ENCODE data around the gene MRTFA. TPM values are rescaled to one million over a fixed set of nuclear protein-coding genes. Genes with fewer than 3 reads are reported as not detected.

MRTFA gene
- total and polyA plus RNA-seq, 2 of the 13 experiments (the other 11 are each of a cell fraction or from before 2014, with no cell fraction given) = 2.4 to 8.2 TPM

DNA sequence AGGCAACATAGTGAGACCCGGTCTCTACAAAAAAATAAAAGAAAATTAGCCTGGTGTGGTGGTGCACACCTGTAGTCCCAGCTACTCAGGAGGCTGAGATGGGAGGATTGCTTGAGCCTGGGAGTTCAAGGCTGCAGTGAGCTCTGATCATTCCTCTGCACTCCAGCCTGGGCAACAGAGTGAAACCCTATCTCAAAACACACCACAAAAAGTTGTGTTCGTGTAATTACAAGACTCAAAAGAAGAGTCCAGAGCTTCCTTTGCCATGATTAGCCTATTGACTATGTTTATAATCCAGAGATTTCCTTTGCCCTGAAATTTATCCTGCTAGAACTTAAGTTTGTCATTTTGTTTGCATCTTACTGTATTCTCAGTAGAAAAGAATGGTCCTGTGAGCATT, 245.1 kb downstream of the MRTFA start:
- ChIA-PET CTCF (ENCODE audit: low intra/inter-chr PET ratio, low total read pairs) (no interaction called here), POLR2A (no interaction called here)
- Histone ChIP-seq H3K9ac (ENCODE audit: insufficient read depth, low read depth, low read length) (no peak overlapping the region), H3K79me2 (ENCODE audit: insufficient read depth, low read length) (no peaks in the 10 kb centered on the region), H3K4me2 (ENCODE audit: low read depth, low read length) (no peak overlapping the region), H3K27ac (ENCODE audit: extremely low read length, insufficient read depth, low read length) (no peak overlapping the region), H3K36me3 (replicated peaks in 1 of 2; ENCODE audit: control insufficient read depth in 1 of 2, insufficient read depth in 2 of 2, low read length in 2 of 2) (no peaks in the 10 kb centered on the region; a peak in 1 of 5 replicates), H3K4me1 (ENCODE audit: insufficient read depth, low read length) (peaks cover 21% of the 10 kb centered on the region), H3K4me3 (replicated peaks in 1 of 3; ENCODE audit: insufficient read depth in 1 of 3, low read depth in 2 of 3, low read length in 3 of 3) (no peak overlapping the region), H3K27me3 (ENCODE audit: control insufficient read depth in 1 of 2, insufficient read depth in 2 of 2, low read length in 2 of 2) (no peaks in the 10 kb centered on the region), H2AFZ (ENCODE audit: low read length) (no peak overlapping the region), H4K20me1 (ENCODE audit: insufficient read depth, low read length) (no peaks in the 10 kb centered on the region), H3K9me3 (ENCODE audit: low read length) (no peaks in the 10 kb centered on the region)
- no peak for ATAC-seq
- BruUV-seq (replicated peaks) = no TSS peak
- intact Hi-C loops (cut with micrococcal nuclease; ENCODE audit: unreplicated experiment) (no loop called here), in situ Hi-C loops (cut with HindIII; ENCODE audit: extremely low pct_ligation_motif_present, low pct_unique_long_range_greater_than_20kb) (no loop called here)
- no peak for DNase-seq (ENCODE audit: low spot score)
- TF ChIP-seq REL (CRISPR knock-in tag; conservative IDR thresholded peaks at IDR 0.05) (no peak), FOXM1 (CRISPR knock-in tag; IDR thresholded peaks at IDR 0.05) (no peak), ZFP1 (CRISPR knock-in tag; IDR thresholded peaks at IDR 0.05) (no peak), ZNF180 (CRISPR knock-in tag; IDR thresholded peaks at IDR 0.05; ENCODE audit: borderline replicate concordance, low read depth) (no peak), ZNF678 (CRISPR knock-in tag; IDR thresholded peaks at IDR 0.05) (no peak), ZKSCAN8 (CRISPR knock-in tag; IDR thresholded peaks at IDR 0.05; ENCODE audit: borderline replicate concordance) (no peak), NCOR1 (IDR thresholded peaks at IDR 0.05; ENCODE audit: borderline replicate concordance, low read length) (no peak), SYNCRIP (IDR thresholded peaks at IDR 0.05; ENCODE audit: insufficient read depth, low read depth, low read length) (no peak)
- TF ChIP-seq, protein P1, sequence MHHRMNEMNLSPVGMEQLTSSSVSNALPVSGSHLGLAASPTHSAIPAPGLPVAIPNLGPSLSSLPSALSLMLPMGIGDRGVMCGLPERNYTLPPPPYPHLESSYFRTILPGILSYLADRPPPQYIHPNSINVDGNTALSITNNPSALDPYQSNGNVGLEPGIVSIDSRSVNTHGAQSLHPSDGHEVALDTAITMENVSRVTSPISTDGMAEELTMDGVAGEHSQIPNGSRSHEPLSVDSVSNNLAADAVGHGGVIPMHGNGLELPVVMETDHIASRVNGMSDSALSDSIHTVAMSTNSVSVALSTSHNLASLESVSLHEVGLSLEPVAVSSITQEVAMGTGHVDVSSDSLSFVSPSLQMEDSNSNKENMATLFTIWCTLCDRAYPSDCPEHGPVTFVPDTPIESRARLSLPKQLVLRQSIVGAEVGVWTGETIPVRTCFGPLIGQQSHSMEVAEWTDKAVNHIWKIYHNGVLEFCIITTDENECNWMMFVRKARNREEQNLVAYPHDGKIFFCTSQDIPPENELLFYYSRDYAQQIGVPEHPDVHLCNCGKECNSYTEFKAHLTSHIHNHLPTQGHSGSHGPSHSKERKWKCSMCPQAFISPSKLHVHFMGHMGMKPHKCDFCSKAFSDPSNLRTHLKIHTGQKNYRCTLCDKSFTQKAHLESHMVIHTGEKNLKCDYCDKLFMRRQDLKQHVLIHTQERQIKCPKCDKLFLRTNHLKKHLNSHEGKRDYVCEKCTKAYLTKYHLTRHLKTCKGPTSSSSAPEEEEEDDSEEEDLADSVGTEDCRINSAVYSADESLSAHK (CRISPR knock-in tag; IDR thresholded peaks at IDR 0.05; ENCODE audit: borderline replicate concordance) = no peak
- TF ChIP-seq, protein P2, sequence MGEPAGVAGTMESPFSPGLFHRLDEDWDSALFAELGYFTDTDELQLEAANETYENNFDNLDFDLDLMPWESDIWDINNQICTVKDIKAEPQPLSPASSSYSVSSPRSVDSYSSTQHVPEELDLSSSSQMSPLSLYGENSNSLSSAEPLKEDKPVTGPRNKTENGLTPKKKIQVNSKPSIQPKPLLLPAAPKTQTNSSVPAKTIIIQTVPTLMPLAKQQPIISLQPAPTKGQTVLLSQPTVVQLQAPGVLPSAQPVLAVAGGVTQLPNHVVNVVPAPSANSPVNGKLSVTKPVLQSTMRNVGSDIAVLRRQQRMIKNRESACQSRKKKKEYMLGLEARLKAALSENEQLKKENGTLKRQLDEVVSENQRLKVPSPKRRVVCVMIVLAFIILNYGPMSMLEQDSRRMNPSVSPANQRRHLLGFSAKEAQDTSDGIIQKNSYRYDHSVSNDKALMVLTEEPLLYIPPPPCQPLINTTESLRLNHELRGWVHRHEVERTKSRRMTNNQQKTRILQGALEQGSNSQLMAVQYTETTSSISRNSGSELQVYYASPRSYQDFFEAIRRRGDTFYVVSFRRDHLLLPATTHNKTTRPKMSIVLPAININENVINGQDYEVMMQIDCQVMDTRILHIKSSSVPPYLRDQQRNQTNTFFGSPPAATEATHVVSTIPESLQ (CRISPR knock-in tag; conservative IDR thresholded peaks at IDR 0.05) = no peak
- TF ChIP-seq, protein P3, sequence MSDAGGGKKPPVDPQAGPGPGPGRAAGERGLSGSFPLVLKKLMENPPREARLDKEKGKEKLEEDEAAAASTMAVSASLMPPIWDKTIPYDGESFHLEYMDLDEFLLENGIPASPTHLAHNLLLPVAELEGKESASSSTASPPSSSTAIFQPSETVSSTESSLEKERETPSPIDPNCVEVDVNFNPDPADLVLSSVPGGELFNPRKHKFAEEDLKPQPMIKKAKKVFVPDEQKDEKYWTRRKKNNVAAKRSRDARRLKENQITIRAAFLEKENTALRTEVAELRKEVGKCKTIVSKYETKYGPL (CRISPR knock-in tag; IDR thresholded peaks at IDR 0.05) = no peak
- TF ChIP-seq, protein P4, sequence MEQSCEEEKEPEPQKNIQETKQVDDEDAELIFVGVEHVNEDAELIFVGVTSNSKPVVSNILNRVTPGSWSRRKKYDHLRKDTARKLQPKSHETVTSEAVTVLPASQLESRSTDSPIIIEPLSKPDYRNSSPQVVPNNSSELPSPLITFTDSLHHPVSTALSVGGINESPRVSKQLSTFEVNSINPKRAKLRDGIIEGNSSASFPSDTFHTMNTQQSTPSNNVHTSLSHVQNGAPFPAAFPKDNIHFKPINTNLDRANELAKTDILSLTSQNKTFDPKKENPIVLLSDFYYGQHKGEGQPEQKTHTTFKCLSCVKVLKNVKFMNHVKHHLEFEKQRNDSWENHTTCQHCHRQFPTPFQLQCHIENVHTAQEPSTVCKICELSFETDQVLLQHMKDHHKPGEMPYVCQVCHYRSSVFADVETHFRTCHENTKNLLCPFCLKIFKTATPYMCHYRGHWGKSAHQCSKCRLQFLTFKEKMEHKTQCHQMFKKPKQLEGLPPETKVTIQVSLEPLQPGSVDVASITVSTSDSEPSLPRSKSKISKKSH (CRISPR knock-in tag; IDR thresholded peaks at IDR 0.05; ENCODE audit: borderline replicate concordance) = no peak
- TF ChIP-seq, protein P5, sequence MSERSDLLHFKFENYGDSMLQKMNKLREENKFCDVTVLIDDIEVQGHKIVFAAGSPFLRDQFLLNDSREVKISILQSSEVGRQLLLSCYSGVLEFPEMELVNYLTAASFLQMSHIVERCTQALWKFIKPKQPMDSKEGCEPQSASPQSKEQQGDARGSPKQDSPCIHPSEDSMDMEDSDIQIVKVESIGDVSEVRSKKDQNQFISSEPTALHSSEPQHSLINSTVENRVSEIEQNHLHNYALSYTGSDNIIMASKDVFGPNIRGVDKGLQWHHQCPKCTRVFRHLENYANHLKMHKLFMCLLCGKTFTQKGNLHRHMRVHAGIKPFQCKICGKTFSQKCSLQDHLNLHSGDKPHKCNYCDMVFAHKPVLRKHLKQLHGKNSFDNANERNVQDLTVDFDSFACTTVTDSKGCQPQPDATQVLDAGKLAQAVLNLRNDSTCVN (CRISPR knock-in tag; IDR thresholded peaks at IDR 0.05; ENCODE audit: borderline replicate concordance) = no peak
- no peak for FAIRE-seq
- 79% methylated on average over 2 of the region's 2 CpGs for WGBS (ENCODE audit: low lambda C conversion rate)

Measured in HepG2 (cell line).